WI38 (cell line): ENCODE measurements around the gene REG4.

Experiments used
- H3K4me3 ChIP-seq: 2 replicates; pipeline ENCODE4 v1.5.1; 2011; ENCODE audit warnings: low read depth, mild to moderate bottlenecking, control low read depth, low read length
- TF ChIP-seq, protein P1 (sequence below): IDR thresholded peaks from 2 replicates; pipeline ENCODE4 v1.5.1; 2012; ENCODE audit warnings: low read depth, mild to moderate bottlenecking, control low read depth, low read length

REG4 gene

DNA sequence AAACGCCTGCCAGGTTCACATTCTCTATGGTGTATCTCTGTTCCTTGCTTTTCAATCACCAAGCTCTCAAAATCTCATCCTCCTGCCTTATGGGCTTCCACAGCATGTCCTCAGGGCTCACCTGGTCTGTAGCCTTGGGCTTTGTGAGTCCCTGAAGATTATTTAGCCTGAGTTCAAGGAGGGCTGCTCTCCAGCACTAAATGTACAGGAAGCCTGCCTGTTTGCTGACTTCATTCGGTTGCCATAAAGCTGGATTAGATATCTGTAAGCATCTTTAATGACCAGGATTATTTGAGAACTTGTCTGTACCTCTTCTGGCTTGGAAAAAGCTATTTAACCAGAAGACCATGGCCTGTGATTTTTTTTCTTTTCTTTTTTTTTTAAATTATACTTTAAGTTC is 6.9 kb upstream of the REG4 start:
- TF ChIP-seq, protein P1, sequence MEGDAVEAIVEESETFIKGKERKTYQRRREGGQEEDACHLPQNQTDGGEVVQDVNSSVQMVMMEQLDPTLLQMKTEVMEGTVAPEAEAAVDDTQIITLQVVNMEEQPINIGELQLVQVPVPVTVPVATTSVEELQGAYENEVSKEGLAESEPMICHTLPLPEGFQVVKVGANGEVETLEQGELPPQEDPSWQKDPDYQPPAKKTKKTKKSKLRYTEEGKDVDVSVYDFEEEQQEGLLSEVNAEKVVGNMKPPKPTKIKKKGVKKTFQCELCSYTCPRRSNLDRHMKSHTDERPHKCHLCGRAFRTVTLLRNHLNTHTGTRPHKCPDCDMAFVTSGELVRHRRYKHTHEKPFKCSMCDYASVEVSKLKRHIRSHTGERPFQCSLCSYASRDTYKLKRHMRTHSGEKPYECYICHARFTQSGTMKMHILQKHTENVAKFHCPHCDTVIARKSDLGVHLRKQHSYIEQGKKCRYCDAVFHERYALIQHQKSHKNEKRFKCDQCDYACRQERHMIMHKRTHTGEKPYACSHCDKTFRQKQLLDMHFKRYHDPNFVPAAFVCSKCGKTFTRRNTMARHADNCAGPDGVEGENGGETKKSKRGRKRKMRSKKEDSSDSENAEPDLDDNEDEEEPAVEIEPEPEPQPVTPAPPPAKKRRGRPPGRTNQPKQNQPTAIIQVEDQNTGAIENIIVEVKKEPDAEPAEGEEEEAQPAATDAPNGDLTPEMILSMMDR: no peak
- H3K4me3 ChIP-seq: no peak overlapping the region

DNA sequence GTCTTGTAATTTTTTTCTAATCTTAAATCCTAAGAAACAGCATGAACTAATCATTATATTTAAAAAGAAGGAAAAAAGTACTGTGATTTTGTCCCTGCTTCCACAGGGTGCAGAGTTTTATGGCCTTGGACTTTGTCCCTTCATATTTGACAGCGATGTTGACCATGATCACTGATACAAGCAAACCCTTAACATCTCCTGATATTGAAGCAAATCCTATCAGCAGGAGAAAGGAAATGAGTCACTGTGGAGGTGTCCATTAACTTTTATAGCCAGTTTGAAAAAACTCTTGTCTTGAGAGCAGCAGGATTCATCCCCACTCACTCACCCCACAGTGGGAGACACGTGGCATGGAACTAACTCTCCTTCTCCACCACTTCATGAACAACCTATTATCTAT is 5.1 kb upstream of the REG4 start:
- no peak overlapping the region for H3K4me3 ChIP-seq
- TF ChIP-seq, protein P1: no peak

DNA sequence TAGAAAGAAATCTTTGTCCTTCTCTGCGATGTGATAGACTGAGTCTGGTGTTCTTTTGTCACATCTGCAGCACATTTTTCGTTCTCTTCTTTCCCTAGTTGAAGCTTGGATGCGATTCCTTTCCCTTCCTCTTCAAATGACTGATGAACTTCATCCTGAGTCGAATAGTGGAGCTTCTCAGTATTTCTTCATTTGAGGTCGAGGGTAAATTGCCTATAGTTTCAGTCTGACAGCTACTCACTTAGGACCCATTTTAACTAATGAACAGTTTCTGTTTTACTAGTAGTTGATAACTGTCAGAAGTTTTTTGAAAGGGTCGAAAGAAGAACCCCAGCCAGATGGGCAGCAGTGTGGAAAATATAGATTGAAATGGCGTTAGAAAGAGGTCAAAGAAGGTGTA is 4.7 kb upstream of the REG4 start:
- H3K4me3 ChIP-seq: no peak overlapping the region
- TF ChIP-seq, protein P1: no peak

DNA sequence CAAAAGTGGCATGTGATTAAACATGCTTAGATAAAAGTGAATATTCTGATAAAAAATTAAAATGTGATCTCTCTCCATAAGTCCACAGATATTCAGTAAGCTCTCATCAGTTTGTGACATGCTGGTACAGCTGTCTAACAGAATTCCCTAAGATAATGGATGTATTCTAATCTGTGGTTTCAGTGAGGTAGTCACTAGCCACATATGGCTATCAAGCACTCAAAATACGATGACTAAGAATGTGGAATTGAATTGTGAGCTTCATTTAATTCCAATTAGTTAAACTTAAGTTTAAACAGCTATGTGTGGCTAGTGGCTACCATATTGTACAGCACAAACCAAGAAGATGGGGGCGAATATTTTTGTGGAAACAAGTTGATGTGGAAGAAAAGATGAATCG is 4.1 kb upstream of the REG4 start:
- no peak overlapping the region for H3K4me3 ChIP-seq
- TF ChIP-seq, protein P1: no peak

DNA sequence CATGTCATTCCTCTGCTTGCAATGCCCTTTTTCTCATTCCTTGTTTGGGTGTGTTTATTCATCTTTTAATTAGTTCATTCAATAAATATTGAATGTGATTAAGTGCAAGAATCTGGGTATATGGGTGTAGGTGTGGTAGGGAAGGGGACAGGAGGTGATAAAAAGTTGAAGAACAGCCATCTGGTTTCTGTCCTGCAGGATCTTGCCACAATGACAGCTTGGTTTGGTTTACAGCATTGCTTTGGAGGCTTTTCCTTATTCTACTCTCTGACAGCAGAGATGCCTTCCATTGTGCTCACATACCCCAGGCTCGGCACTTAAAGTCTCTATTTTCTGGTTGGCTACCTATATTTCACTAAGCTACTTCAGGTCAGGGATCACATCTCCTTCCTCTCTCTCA is 3.0 kb upstream of the REG4 start:
- TF ChIP-seq, protein P1: no peak

DNA sequence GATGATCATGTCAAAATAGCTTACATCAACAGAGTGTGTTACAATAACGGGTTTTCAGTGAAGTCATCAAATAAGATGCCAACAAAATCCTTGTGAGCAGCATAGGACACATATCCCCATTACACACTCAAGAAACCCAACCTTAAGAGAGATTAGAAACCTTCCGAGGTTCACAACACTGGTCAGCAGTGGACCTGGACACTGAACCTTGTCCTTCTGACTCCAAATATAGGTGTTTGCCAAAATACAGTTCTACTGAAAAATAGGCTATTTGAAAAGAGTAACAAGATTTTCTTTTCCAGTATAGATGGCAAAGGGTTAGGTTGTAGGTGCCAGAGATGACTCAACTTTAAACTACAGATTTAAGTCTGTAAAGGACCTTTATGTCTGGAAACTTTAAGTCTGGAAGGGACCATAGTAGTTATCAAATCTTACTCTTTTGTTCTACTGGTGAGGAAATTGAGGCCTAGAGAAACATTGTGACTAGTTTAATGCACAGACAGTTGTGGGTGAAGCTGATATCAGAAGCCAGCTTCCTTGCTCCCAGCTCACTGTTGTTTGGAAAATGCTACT is 811 bp upstream of the REG4 start:
- TF ChIP-seq, protein P1: no peak
- H3K4me3 ChIP-seq: no peak overlapping the region

More for the DNA sequence above, 3.0 kb upstream of the REG4 start:
- no peak overlapping the region for H3K4me3 ChIP-seq

DNA sequence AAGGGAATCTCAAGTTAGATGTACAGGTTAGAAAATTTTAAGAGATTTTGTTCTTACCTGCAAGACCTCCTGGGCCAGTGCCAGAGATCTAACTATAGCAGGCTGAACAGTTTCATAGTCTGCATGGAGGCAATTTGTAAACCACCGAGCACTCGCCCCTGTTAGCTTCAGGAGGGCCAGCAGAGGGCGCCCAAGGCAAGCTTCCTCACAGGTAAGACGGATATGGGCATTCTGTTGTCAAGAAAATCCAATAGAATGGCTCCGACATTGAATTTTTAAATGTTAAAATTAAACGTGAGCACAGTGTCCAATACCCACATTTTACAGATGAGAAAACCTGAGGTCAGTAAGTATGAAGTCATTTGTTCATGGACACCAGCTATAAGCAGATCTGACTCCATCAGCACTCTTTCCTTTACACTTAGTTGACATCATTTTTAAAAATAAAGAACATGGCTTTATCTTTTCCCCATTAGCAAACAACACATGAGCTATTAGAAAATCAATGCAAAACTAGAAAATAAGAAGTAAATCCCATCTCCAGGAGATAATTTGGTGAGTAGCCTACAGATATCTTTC is 2.2 kb downstream of the REG4 start:
- H3K4me3 ChIP-seq: no peak overlapping the region
- TF ChIP-seq, protein P1: peak; percentile 88
